ENCODE results near the gene SEMA5A.

The SEMA5A gene

DNA sequence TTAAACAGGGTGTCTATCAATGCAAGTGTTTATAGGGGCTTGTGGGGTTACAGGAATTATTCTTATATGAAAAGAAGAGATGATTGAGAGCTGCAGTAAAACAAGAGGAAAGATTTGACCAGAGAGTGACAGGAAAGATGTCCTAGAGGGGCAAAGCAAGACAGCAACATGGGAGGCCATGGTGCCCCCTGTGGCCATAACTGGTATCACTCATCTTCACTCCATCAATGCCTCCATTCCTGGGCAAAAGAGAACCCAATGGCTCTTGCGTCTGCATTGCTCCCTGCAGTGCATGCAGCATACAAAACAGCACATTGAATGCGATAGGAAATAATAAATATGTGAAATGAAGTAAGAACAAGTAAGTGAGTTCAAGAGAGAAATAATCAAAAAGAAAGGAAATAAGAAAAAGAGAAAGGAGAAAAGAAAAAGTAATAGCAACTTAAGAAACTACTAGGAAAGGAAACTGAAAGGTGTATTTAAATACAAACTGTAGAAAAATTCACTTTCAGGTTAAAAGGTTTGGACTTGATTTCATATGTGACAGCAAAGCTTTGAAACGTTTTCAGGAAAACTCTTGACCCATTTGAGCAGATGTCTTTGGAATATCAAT lies 206.6 kb downstream of the SEMA5A start:
- DNase-seq (ENCODE audit: low spot score), result no peak
- TF ChIP-seq, protein P1, sequence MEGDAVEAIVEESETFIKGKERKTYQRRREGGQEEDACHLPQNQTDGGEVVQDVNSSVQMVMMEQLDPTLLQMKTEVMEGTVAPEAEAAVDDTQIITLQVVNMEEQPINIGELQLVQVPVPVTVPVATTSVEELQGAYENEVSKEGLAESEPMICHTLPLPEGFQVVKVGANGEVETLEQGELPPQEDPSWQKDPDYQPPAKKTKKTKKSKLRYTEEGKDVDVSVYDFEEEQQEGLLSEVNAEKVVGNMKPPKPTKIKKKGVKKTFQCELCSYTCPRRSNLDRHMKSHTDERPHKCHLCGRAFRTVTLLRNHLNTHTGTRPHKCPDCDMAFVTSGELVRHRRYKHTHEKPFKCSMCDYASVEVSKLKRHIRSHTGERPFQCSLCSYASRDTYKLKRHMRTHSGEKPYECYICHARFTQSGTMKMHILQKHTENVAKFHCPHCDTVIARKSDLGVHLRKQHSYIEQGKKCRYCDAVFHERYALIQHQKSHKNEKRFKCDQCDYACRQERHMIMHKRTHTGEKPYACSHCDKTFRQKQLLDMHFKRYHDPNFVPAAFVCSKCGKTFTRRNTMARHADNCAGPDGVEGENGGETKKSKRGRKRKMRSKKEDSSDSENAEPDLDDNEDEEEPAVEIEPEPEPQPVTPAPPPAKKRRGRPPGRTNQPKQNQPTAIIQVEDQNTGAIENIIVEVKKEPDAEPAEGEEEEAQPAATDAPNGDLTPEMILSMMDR (IDR thresholded peaks at IDR 0.05; ENCODE audit: extremely low read depth, insufficient read depth, missing control alignments), result peak; percentile 38
- in situ Hi-C loops (cut with MboI; ENCODE audit: low pct_unique_long_range_greater_than_20kb, low sequenced_read_pairs, unreplicated experiment), result no loop called here

DNA sequence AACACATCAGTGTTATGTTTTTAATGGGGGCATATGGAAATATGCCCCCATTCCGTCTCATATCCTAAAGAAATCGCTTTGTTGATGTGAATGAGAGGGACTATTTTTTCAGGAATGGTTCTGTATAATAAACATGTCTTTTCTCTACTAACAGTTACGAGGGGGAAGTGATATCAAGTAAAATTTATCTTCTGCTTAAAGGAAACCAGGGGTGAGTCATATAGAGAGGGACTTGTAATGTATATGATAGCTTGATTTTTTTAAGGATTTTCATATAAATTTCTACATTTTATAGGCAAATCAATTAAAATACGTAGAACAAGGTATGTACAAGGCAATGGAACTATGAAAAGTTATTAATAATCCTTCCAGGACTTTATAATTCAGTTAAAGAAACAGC lies 207.1 kb downstream of the SEMA5A start:
- in situ Hi-C loops (cut with MboI; ENCODE audit: low pct_unique_long_range_greater_than_20kb, low sequenced_read_pairs, unreplicated experiment), result no loop called here
- TF ChIP-seq, protein P1 (IDR thresholded peaks at IDR 0.05; ENCODE audit: extremely low read depth, insufficient read depth, missing control alignments), result no peak
- no peak for DNase-seq (ENCODE audit: low spot score)

DNA sequence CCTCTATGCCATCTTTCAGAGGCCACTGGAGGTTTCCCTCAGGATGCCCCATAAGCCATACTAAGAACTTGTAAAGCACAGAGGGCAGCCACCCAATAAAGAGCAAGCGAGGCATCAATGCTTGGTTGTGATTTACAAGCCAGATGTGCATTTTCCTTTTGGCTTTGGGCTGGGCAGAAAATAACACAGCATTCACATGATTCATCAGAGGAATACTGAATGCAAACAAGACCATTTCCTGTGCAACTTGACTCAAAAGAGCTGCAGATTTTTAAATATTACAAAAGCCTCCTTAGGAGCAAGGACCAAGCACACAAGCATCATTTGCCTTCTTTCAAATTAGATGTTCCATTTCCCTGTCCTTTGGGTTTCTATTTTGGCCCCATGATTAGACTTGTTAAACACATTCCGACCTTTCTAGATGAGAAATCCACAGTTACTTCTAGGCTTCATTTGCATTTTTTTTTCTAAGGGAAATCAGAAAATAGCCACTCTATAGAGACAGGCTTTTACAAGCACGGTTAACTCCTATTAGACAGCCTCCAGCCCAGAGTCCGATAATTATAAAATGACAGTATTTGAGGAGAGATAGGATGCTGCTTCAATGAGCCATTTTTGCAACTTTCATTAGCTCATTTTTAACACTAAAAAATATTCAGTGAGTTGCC lies 207.8 kb downstream of the SEMA5A start:
- DNase-seq (ENCODE audit: low spot score), result no peak
- TF ChIP-seq, protein P1 (IDR thresholded peaks at IDR 0.05; ENCODE audit: extremely low read depth, insufficient read depth, missing control alignments), result no peak
- in situ Hi-C loops (cut with MboI; ENCODE audit: low pct_unique_long_range_greater_than_20kb, low sequenced_read_pairs, unreplicated experiment), result no loop called here

DNA sequence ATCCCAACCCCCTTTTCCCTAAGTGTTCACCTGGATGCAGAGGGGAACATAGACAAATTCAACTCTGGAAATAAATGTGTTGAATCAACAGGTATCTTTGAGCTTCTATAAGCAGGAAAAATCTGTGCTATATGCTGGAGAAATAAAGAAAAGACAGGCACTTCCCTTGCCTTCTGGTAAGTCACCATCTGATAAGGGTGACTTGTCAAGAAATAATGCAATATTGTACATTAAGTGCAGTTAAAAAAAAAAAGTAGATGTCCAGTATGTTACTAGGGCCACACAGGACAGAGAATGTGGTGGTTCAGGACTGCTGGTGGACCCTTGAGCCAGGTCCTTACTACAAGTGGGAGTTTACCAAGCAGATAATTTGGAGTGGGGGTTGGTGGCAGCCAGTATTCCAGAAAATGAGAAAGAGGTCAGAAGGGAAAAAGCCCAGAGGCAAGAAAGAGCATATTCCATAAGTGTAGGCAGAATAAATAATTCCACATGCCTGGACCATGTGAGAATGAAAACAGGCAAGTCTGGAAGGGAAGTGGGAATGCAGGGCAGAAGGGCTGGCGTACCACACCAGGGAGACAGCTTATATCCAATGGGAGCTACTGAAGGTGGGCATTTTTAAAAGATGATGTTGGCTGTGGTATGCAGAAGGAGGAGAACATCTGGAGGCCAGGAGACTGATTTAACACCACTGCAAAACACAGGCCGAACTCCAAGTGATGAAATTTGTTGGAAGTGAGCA lies 209.9 kb downstream of the SEMA5A start:
- DNase-seq (ENCODE audit: low spot score), result no peak
- TF ChIP-seq, protein P1 (IDR thresholded peaks at IDR 0.05; ENCODE audit: extremely low read depth, insufficient read depth, missing control alignments), result no peak
- in situ Hi-C loops (cut with MboI; ENCODE audit: low pct_unique_long_range_greater_than_20kb, low sequenced_read_pairs, unreplicated experiment), result no loop called here

DNA sequence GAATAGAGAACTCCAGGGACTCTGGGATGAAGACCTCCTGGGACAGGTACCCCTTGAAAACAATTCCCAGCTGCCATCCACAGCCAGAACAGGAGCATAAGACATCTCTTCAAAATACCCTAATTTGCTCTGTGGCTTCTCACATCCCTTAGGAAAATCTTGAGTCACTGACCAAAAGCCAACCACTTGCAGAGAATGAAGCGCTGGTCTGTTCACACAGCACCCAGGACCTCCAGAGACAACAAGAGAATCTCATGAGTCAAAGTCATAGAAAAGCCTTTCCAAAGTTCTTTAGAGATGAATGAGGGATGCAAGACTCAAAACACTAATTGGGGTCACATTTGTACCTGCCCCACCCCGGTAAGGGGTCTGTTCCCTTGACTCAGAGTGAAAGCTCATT lies 210.6 kb downstream of the SEMA5A start:
- in situ Hi-C loops (cut with MboI; ENCODE audit: low pct_unique_long_range_greater_than_20kb, low sequenced_read_pairs, unreplicated experiment), result no loop called here
- TF ChIP-seq, protein P1 (IDR thresholded peaks at IDR 0.05; ENCODE audit: extremely low read depth, insufficient read depth, missing control alignments), result no peak
- DNase-seq (ENCODE audit: low spot score), result no peak

DNA sequence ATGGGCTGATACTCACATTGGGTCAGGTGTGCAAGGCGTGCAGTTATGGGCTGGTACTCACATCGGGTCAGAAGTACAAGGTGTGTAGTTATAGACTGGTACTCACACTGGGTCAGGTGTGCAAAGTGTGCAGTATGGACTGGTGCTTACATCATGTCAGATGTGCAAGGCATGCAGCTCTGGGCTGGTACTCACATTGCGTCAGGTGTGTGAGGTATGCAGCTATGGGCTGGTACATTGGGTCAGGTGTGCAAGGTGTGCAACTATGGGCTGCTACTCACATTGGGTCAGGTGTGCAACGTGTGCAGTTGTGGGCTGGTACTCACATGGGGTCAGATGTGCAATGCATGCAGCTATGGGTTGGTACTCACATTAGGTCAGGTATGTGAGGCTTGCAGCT lies 213.8 kb downstream of the SEMA5A start:
- no peak for DNase-seq (ENCODE audit: low spot score)
- in situ Hi-C loops (cut with MboI; ENCODE audit: low pct_unique_long_range_greater_than_20kb, low sequenced_read_pairs, unreplicated experiment), result no loop called here
- TF ChIP-seq, protein P1 (IDR thresholded peaks at IDR 0.05; ENCODE audit: extremely low read depth, insufficient read depth, missing control alignments), result no peak

Data from GM13977 (cell line).